AG10803 (cell line): ENCODE data around the gene GNB2.
"Not testable (repeated sequence)": the region's sequence is repeated elsewhere in the genome, so short reads cannot be mapped to it uniquely, and the experiment has no call there.

Experiments
- DNase-seq: peaks from one replicate; pipeline ENCODE4 v3.0.0; 2010; ENCODE audit warnings: low read depth
- H3K4me3 ChIP-seq: 2 replicates; pipeline ENCODE4 v1.5.1; 2011; ENCODE audit warnings: mild to moderate bottlenecking, low read length, control low read depth
- TF ChIP-seq, protein P1 (sequence below): conservative IDR thresholded peaks from 2 replicates; pipeline ENCODE4 v1.5.1; 2011; ENCODE audit warnings: mild to moderate bottlenecking, low read length, control low read depth, inconsistent platforms

The GNB2 gene

GRCh38 chr7:100721505-100721812 is 47.9 kb downstream of the GNB2 start:
- H3K4me3 ChIP-seq = no peak overlapping the region
- no peak for DNase-seq
- TF ChIP-seq, protein P1, sequence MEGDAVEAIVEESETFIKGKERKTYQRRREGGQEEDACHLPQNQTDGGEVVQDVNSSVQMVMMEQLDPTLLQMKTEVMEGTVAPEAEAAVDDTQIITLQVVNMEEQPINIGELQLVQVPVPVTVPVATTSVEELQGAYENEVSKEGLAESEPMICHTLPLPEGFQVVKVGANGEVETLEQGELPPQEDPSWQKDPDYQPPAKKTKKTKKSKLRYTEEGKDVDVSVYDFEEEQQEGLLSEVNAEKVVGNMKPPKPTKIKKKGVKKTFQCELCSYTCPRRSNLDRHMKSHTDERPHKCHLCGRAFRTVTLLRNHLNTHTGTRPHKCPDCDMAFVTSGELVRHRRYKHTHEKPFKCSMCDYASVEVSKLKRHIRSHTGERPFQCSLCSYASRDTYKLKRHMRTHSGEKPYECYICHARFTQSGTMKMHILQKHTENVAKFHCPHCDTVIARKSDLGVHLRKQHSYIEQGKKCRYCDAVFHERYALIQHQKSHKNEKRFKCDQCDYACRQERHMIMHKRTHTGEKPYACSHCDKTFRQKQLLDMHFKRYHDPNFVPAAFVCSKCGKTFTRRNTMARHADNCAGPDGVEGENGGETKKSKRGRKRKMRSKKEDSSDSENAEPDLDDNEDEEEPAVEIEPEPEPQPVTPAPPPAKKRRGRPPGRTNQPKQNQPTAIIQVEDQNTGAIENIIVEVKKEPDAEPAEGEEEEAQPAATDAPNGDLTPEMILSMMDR = no peak

- TF ChIP-seq, protein P1 = no peak
- no peak for DNase-seq
- no peak overlapping the region for H3K4me3 ChIP-seq
Measured at GRCh38 chr7:100722480-100723212, 49.1 kb downstream of the GNB2 start.

DNA sequence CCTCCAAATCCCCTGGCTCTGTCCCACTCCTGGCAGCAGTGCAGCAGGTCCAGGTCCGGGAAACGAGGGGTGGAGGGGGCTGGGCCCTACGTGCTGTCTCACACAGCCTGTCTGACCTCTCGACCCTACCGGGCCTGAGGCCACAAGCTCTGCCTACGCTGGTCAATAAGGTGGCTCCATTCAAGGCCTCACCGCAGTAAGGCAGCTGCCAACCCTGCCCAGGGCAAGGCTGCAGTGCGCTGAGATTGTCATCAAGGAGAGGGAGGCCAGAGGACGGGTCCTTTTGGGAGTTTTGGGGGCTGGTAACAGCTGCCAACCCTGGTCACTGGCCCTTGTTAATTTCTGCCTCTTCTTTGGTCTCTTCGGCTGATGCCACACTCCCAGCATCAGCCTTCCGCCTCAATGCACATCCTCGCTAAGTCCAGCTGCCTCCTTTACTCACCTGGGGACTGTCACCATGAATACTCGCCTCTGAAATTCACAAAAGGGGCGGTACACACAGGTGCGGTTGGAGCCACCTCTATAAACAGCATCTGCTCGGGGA is 50.3 kb downstream of the GNB2 start:
- H3K4me3 ChIP-seq = no peak overlapping the region
- TF ChIP-seq, protein P1 = no peak
- DNase-seq = no peak

GRCh38 chr7:100724364-100724763 is 50.8 kb downstream of the GNB2 start:
- H3K4me3 ChIP-seq, DNase-seq: not testable (repeated sequence)

DNA sequence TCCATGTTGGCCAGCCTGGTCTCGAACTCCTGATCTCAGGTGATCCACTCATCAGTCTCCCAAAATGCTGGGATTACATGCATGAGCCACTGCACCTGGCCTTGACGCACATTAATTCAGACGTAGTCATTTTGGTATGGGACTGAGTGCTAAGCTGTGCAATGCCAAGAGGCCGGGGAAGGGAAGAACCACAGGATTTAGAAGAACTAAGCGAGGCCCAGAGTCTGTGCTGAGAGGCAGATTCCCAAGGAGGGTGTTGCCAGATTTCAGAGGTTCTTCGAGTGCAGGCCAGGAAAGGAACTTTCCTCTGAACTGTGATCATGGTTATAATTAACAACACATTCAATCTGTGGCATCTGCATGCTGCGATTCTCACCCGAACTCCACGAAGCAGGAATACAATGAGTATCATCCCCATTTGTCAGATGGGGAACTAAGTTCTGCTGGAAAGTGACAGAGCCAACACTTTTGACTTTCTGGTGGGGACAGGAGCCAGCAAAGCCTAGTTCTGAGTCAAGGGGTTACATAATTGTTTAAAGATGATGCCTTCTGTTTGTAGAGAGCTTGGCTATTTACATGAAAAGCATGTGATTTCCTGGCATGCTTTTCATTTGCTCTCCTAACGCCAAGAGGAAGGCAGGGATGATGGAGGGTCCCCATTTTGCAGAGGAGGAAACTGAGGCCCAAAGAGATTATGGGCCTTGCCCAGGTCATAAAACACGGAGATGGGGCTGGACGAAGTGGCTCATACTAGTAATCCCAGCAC is 53.6 kb downstream of the GNB2 start:
- TF ChIP-seq, protein P1 = no peak
- peak; percentile 99 for DNase-seq
- no peak overlapping the region for H3K4me3 ChIP-seq

DNA sequence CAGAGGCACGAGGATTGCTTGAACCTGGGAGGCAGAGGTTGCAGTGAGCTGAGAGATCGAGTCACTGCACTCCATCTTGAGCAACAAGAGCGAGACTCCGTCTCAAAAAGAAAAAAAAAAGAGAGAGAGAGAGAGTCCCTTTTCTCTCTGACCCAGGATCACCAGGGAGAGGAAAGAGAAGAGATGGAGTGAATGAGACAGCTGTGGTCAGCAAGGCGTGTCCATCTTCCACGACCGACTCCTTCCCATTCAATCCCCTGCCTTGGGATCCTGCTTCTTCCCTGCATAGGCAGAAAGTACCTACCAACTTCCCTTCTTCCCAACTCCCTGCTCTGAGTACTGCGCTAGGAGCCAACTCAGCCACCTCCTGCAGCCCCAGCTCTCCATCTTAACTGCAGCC is 54.7 kb downstream of the GNB2 start:
- TF ChIP-seq, protein P1 = no peak
- DNase-seq = no peak
- no peak overlapping the region for H3K4me3 ChIP-seq
